ENCODE results near the gene PDIA4. TPM values are rescaled to one million over a fixed set of nuclear protein-coding genes. Genes with fewer than 3 reads are reported as not detected.
"Not testable (repeated sequence)": the region's sequence is repeated elsewhere in the genome, so short reads cannot be mapped to it uniquely, and the experiment has no call there.

The PDIA4 gene
- total and polyA plus RNA-seq, 2 of the 8 experiments (the other 6 are each of a cell fraction or from before 2014, with no cell fraction given), result 119 to 303 TPM

- ChIA-PET POLR2A (ENCODE audit: partially characterized antibody) (interaction anchor here (1.3 kb wide), 1 partner anchor 17 kb away, joined by 3 read pairs; no protein-coding TSS in a partner anchor), CTCF (ENCODE audit: partially characterized antibody) (interaction anchor here (1.1 kb wide), 2 partner anchors 10 to 13 kb away, joined by 3 to 5 read pairs; no protein-coding TSS in a partner anchor)
- Histone ChIP-seq H4K20me1 (replicated peaks in 1 of 2; ENCODE audit: control insufficient read depth in 1 of 2, insufficient read depth in 2 of 2, low read length in 2 of 2) (peaks cover 5 to 15% of the 10 kb centered on the region in 2 experiments), H3K36me3 (ENCODE audit: control insufficient read depth in 2 of 4, insufficient read depth in 4 of 4, low read length in 3 of 4) (peaks cover 46 to 89% (median 76%) of the 10 kb centered on the region in 4 experiments), H2BK5ac (ENCODE audit: low read depth, low read length) (peak overlapping the region; percentile 60; the same call in 1 of the 2 replicates)
- DNase-seq (ENCODE audit: low read depth in 1 of 2, low spot score in 2 of 2); H3K18ac ChIP-seq (ENCODE audit: extremely low read depth, low read length); H3K79me2 ChIP-seq (ENCODE audit: control insufficient read depth in 1 of 2, insufficient read depth in 2 of 2, low read length in 2 of 2); H3K9ac ChIP-seq (replicated peaks in 1 of 4; ENCODE audit: extremely low read depth in 1 of 4, low read depth in 3 of 4, low read length in 3 of 4); H4K5ac ChIP-seq (ENCODE audit: insufficient read length, low read depth, low read length); H4K8ac ChIP-seq (ENCODE audit: extremely low read depth, insufficient read depth, low read length); H3K27me3 ChIP-seq (replicated peaks in 1 of 4; ENCODE audit: control insufficient read depth in 3 of 4, extremely low read depth in 1 of 4, insufficient read depth in 3 of 4, low read length in 3 of 4); H3K23me2 ChIP-seq (ENCODE audit: low read depth, low read length); H2AK5ac ChIP-seq (ENCODE audit: low read depth, low read length); H2BK15ac ChIP-seq (ENCODE audit: low read length); H3K56ac ChIP-seq (replicated peaks; ENCODE audit: insufficient read length, low read depth, low read length); H2BK12ac ChIP-seq (ENCODE audit: low read depth, low read length); H2AFZ ChIP-seq (ENCODE audit: low read length); H3K23ac ChIP-seq (ENCODE audit: insufficient read length); H2BK120ac ChIP-seq (replicated peaks; ENCODE audit: low read depth, low read length); FAIRE-seq; H3K4me1 ChIP-seq (replicated peaks in 1 of 4; ENCODE audit: control insufficient read depth in 3 of 4, insufficient read depth in 4 of 4, low read length in 3 of 4); H3K4me2 ChIP-seq (ENCODE audit: insufficient read depth in 1 of 2, low read depth in 2 of 2, low read length in 2 of 2); H3K79me1 ChIP-seq (ENCODE audit: low read depth, low read length); H4K91ac ChIP-seq (replicated peaks; ENCODE audit: insufficient read length, low read length); H3K4me3 ChIP-seq (ENCODE audit: extremely low read depth in 1 of 4, insufficient read depth in 2 of 4, low read depth in 3 of 4, low read length in 4 of 4); H3K14ac ChIP-seq (ENCODE audit: insufficient read length); H3K9me3 ChIP-seq (ENCODE audit: insufficient read depth in 2 of 2, low read depth in 1 of 2, low read length in 1 of 2); H3K27ac ChIP-seq (ENCODE audit: low read depth, low read length); H2BK20ac ChIP-seq (ENCODE audit: low read length); H3K4ac ChIP-seq (replicated peaks; ENCODE audit: insufficient read length, low read depth, low read length): not testable (repeated sequence)
- 94% methylated on average over 11 of the region's 12 CpGs; no CpG with 5 or more reads in 1 of the 2 experiments for WGBS, 2 experiments (ENCODE audit: extremely low coverage in 1 of 2, insufficient coverage in 1 of 2, insufficient read length in 1 of 2, insufficient replicate concordance in 2 of 2, low coverage in 1 of 2, low lambda C conversion rate in 2 of 2, missing lambda C conversion rate in 1 of 2)
- 0 out of 2 replicates have a peak, but pooled peaks have one; percentile 23 for TF ChIP-seq CEBPB (IDR thresholded peaks at IDR 0.05; ENCODE audit: low read depth, low read length)
These were observed 15.6 kb downstream of the PDIA4 start for GRCh38 chr7:149012730-149013129.
